ENCODE measurements around the gene UST. TPM values are rescaled to one million over a fixed set of nuclear protein-coding genes. Genes with fewer than 3 reads are reported as not detected.
A peak's percentile ranks its signal among the peaks of the same experiment; 100 is the strongest.

The UST gene
- total RNA-seq, 1 donor from 2014 or later = 33.3 TPM

DNA sequence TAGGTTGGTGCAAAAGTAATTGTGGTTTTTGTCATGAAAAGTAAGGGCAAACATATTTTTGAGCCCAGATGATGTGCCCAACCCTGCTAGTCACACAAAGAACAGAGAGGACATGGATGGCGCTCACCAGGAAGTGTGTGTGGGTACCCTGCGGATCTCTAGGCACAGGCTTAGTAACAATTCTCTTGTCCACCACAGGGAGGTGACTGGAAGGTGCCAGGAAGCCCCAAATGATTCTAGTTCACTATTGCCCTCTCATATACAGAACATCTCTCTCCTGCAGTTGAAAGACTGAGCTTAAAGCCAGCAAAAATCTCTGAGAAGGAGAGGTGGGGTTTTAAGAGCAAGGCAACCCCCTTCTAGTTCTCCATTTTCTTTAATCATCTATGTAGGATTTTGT, 298.6 kb downstream of the UST start:
- Histone ChIP-seq H3K9me3 (ENCODE audit: low read depth) (no peaks in the 10 kb centered on the region), H3K4me3 (no peak overlapping the region), H3K36me3 (no peaks in the 10 kb centered on the region), H3K4me1 (no peaks in the 10 kb centered on the region), H3K9ac (no peak overlapping the region), H3F3A (ENCODE audit: low read depth) (no peaks in the 10 kb centered on the region), H4K20me1 (ENCODE audit: low read depth) (no peaks in the 10 kb centered on the region), H3K27ac (no peak overlapping the region), H2AFZ (replicated peaks) (no peak overlapping the region), H3K27me3 (no peaks in the 10 kb centered on the region), H3K79me2 (ENCODE audit: low read depth) (no peaks in the 10 kb centered on the region), H3K4me2 (no peak overlapping the region)
- H3K36me3 Mint-ChIP-seq = peaks cover 19% of the 10 kb centered on the region
- H3K4me1 Mint-ChIP-seq = peaks cover 5% of the 10 kb centered on the region
- H3K9me3 Mint-ChIP-seq = no peaks in the 10 kb centered on the region
- no peak for TF ChIP-seq EZH2 (IDR thresholded peaks at IDR 0.05)
- TF ChIP-seq, protein P1, sequence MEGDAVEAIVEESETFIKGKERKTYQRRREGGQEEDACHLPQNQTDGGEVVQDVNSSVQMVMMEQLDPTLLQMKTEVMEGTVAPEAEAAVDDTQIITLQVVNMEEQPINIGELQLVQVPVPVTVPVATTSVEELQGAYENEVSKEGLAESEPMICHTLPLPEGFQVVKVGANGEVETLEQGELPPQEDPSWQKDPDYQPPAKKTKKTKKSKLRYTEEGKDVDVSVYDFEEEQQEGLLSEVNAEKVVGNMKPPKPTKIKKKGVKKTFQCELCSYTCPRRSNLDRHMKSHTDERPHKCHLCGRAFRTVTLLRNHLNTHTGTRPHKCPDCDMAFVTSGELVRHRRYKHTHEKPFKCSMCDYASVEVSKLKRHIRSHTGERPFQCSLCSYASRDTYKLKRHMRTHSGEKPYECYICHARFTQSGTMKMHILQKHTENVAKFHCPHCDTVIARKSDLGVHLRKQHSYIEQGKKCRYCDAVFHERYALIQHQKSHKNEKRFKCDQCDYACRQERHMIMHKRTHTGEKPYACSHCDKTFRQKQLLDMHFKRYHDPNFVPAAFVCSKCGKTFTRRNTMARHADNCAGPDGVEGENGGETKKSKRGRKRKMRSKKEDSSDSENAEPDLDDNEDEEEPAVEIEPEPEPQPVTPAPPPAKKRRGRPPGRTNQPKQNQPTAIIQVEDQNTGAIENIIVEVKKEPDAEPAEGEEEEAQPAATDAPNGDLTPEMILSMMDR (IDR thresholded peaks at IDR 0.05) = peak; percentile 22
- no peak overlapping the region for H3K4me3 Mint-ChIP-seq
- peak; percentile 17 for DNase-seq (ENCODE audit: low spot score)
- H3K27me3 Mint-ChIP-seq (ENCODE audit: insufficient read depth, low read depth) = peaks cover 3% of the 10 kb centered on the region
- H3K27ac Mint-ChIP-seq = no peak overlapping the region

DNA sequence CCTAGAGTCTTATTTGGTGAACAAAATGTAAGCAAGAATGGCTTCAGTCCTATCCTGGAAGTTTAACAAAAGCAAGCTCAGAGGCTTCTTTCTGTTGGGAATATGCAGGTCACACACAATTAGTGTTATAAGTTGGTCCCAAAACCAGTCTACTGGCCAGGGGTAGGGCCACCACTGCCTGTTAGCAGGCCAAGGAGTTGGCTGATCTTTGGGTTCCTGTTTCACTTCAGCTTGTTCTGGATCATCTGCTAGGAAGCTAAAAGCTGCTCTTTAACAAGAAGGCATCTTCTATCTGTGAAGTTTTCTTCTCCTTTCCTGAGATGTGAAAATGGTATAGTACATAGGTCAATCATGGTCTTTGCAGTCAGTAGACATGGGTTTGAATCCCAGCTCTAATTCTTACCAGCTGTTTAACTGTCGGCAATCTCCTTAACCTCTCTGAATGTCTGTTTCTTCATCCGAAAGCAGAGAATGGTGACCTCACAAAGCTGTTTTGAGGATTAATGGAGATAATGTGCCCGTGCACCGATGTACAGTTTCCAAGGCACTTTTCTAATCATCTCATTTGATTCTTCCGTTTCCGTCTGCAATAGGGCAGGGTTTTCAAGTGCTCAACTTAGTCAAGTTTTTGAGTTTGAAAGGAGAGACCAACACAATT, 299.5 kb downstream of the UST start:
- Histone ChIP-seq H3K79me2 (ENCODE audit: low read depth) (no peaks in the 10 kb centered on the region), H3K9ac (no peak overlapping the region), H3F3A (ENCODE audit: low read depth) (no peaks in the 10 kb centered on the region), H4K20me1 (ENCODE audit: low read depth) (no peaks in the 10 kb centered on the region), H3K9me3 (ENCODE audit: low read depth) (no peaks in the 10 kb centered on the region), H3K27ac (no peak overlapping the region), H3K4me3 (no peak overlapping the region), H3K4me1 (peaks cover 6% of the 10 kb centered on the region), H3K4me2 (no peak overlapping the region), H3K27me3 (no peaks in the 10 kb centered on the region), H2AFZ (replicated peaks) (no peak overlapping the region), H3K36me3 (no peaks in the 10 kb centered on the region)
- Mint-ChIP-seq H3K27ac (no peak overlapping the region), H3K4me1 (peaks cover 10% of the 10 kb centered on the region), H3K4me3 (no peak overlapping the region), H3K9me3 (no peaks in the 10 kb centered on the region), H3K36me3 (peaks cover 19% of the 10 kb centered on the region), H3K27me3 (ENCODE audit: insufficient read depth, low read depth) (peaks cover 3% of the 10 kb centered on the region)
- no peak for DNase-seq (ENCODE audit: low spot score)
- TF ChIP-seq EZH2phosphoT487 (IDR thresholded peaks at IDR 0.05) (no peak), EZH2 (IDR thresholded peaks at IDR 0.05) (no peak)
- TF ChIP-seq, protein P1 (IDR thresholded peaks at IDR 0.05) = no peak

DNA sequence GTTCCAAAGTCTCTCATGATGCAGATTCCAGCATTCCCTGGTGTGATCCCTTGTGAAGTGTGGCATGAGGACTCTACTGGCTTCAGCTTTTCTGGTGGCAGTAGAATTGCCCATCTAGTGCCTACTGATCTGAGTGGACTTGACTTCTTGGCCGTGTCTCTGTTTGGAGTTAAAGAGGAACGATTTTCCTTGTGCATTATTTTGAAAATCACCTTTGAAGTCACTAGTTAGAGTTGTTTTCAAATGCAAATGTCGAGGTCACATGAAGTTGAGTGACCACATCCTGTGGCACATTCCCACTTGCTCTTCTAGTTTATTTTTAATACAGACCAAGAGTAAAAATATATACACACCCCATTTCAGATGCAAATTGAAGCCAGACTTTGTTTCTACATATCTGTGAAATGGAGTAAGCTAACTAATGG, 300.0 kb downstream of the UST start:
- Histone ChIP-seq H3K79me2 (ENCODE audit: low read depth) (no peaks in the 10 kb centered on the region), H3K27ac (no peak overlapping the region), H3K4me1 (peaks cover 7% of the 10 kb centered on the region), H3K36me3 (no peaks in the 10 kb centered on the region), H4K20me1 (ENCODE audit: low read depth) (no peaks in the 10 kb centered on the region), H3K4me3 (no peak overlapping the region), H2AFZ (replicated peaks) (no peak overlapping the region), H3K4me2 (no peak overlapping the region), H3K27me3 (no peaks in the 10 kb centered on the region), H3F3A (ENCODE audit: low read depth) (no peaks in the 10 kb centered on the region), H3K9ac (no peak overlapping the region), H3K9me3 (ENCODE audit: low read depth) (no peaks in the 10 kb centered on the region)
- peaks cover 3% of the 10 kb centered on the region for H3K27me3 Mint-ChIP-seq (ENCODE audit: insufficient read depth, low read depth)
- H3K27ac Mint-ChIP-seq = no peak overlapping the region
- TF ChIP-seq EZH2 (IDR thresholded peaks at IDR 0.05) (no peak), EZH2phosphoT487 (IDR thresholded peaks at IDR 0.05) (no peak)
- TF ChIP-seq, protein P1 (IDR thresholded peaks at IDR 0.05) = no peak
- H3K9me3 Mint-ChIP-seq = no peaks in the 10 kb centered on the region
- H3K4me3 Mint-ChIP-seq = no peak overlapping the region
- no peak for DNase-seq (ENCODE audit: low spot score)
- H3K4me1 Mint-ChIP-seq = peaks cover 13% of the 10 kb centered on the region
- H3K36me3 Mint-ChIP-seq = peaks cover 16% of the 10 kb centered on the region
